H1 (cell line): ENCODE measurements around the gene XPNPEP2. TPM values are rescaled to one million over a fixed set of nuclear protein-coding genes. Genes with fewer than 3 reads are reported as not detected.

Source experiments
- CTCF ChIA-PET: fragments of 300-600 bp; sonication (Branson Sonifier 250); formaldehyde crosslinking; loops from one replicate; lab custom pipeline; 2021; ENCODE audit not compliant: partially characterized antibody; lab: Charles Lee
- POLR2A ChIA-PET: fragments of 300-600 bp; sonication (Branson Sonifier 250); formaldehyde crosslinking; loops from one replicate; lab custom pipeline; 2021; ENCODE audit warnings: inconsistent platforms; ENCODE audit not compliant: partially characterized antibody; lab: Charles Lee
- DNase-seq, 2 experiments: peaks; one replicate each; pipeline versions ENCODE4 v3.0.0 to v3.0.0-alpha.2; 2010 to 2022; ENCODE audit warnings: low spot score in 2 of 2, low read depth in 1 of 2, mixed read lengths in 1 of 2
- FAIRE-seq: peaks from 2 replicates; lab custom pipeline; 2011; peaks lifted over from hg19 to GRCh38; lab: Jason Lieb, UNC
- H2AFZ ChIP-seq: 2 replicates; pipeline ENCODE4 v1.8.1; 2012; ENCODE audit warnings: low read length, inconsistent platforms
- H2AK5ac ChIP-seq: 2 replicates; pipeline ENCODE4 v1.6.1; 2013; ENCODE audit warnings: low read depth, low read length
- H2BK120ac ChIP-seq: replicated peaks from 2 replicates; pipeline ENCODE3; 2013; ENCODE audit warnings: low read depth, low read length, inconsistent platforms
- H2BK12ac ChIP-seq: 2 replicates; pipeline ENCODE4 v1.6.1; 2013; ENCODE audit warnings: low read depth, low read length
- H2BK15ac ChIP-seq: 2 replicates; pipeline ENCODE4 v1.6.1; 2013; ENCODE audit warnings: low read length
- H2BK20ac ChIP-seq: 2 replicates; pipeline ENCODE4 v1.6.1; 2013; ENCODE audit warnings: low read length
- H2BK5ac ChIP-seq: 2 replicates; pipeline ENCODE4 v1.6.1; 2013; ENCODE audit warnings: low read depth, low read length
- H3K14ac ChIP-seq: 2 replicates; pipeline ENCODE4 v1.6.1; 2013; ENCODE audit warnings: inconsistent platforms; ENCODE audit not compliant: insufficient read length
- H3K18ac ChIP-seq: 2 replicates; pipeline ENCODE4 v1.6.1; 2013; ENCODE audit warnings: low read length; ENCODE audit errors: extremely low read depth
- H3K23ac ChIP-seq: 2 replicates; pipeline ENCODE4 v1.6.1; 2013; ENCODE audit warnings: inconsistent platforms; ENCODE audit not compliant: insufficient read length
- H3K23me2 ChIP-seq: 2 replicates; pipeline ENCODE4 v1.6.1; 2013; ENCODE audit warnings: low read depth, low read length
- H3K27ac ChIP-seq: 2 replicates; pipeline ENCODE4 v1.6.1; 2011; ENCODE audit warnings: low read depth, low read length, inconsistent platforms
- H3K27me3 ChIP-seq, 4 experiments: replicated peaks in 1 of 4; 1 replicate in 1 of 4; 2 replicates in 3 of 4; pipeline versions ENCODE4 v1.6.1 to v1.8.1; 2011 to 2013; ENCODE audit warnings: low read length in 3 of 4, mild to moderate bottlenecking in 3 of 4, inconsistent platforms in 2 of 4, mixed read lengths in 2 of 4, moderate library complexity in 1 of 4; ENCODE audit not compliant: control insufficient read depth in 3 of 4, insufficient read depth in 3 of 4; ENCODE audit errors: extremely low read depth in 1 of 4
- H3K36me3 ChIP-seq, 4 experiments: 2 replicates each; pipeline versions ENCODE4 v1.6.1 to v1.8.1; 2011 to 2013; ENCODE audit warnings: mild to moderate bottlenecking in 4 of 4, low read length in 3 of 4, moderate library complexity in 2 of 4, control low read depth in 1 of 4, inconsistent platforms in 1 of 4; ENCODE audit not compliant: insufficient read depth in 4 of 4, control insufficient read depth in 2 of 4
- H3K4ac ChIP-seq: replicated peaks from 2 replicates; pipeline ENCODE3; 2013; ENCODE audit warnings: low read length, low read depth, mixed read lengths, inconsistent platforms; ENCODE audit not compliant: insufficient read length
- H3K4me1 ChIP-seq, 4 experiments: replicated peaks in 1 of 4; 1 replicate in 1 of 4; 2 replicates in 3 of 4; pipeline versions ENCODE4 v1.6.1 to v1.8.1; 2011 to 2013; ENCODE audit warnings: low read length in 3 of 4, inconsistent platforms in 2 of 4, mixed read lengths in 1 of 4; ENCODE audit not compliant: insufficient read depth in 4 of 4, control insufficient read depth in 3 of 4
- H3K4me2 ChIP-seq, 2 experiments: 2 replicates each; pipeline versions ENCODE4 v1.6.1 to v1.8.1; 2011 to 2013; ENCODE audit warnings: low read depth in 2 of 2, low read length in 2 of 2, control low read depth in 1 of 2, inconsistent platforms in 1 of 2, mild to moderate bottlenecking in 1 of 2; ENCODE audit not compliant: insufficient read depth in 1 of 2
- H3K4me3 ChIP-seq, 4 experiments: fragments of 200-600, 300-600 bp in 1 of 4; sonication (generic), shearing (Covaris generic), sonication (Bioruptor Twin) in 1 of 4; 2 replicates each; pipeline versions ENCODE4 v1.5.1 to v1.8.1; 2011 to 2016; ENCODE audit warnings: low read length in 4 of 4, low read depth in 3 of 4, control low read depth in 2 of 4, inconsistent platforms in 2 of 4, mild to moderate bottlenecking in 2 of 4, mixed read lengths in 1 of 4, moderate library complexity in 1 of 4; ENCODE audit not compliant: insufficient read depth in 2 of 4; ENCODE audit errors: extremely low read depth in 1 of 4
- H3K56ac ChIP-seq: replicated peaks from 2 replicates; pipeline ENCODE3; 2013; ENCODE audit warnings: low read depth, mild to moderate bottlenecking, mixed read lengths, low read length, inconsistent platforms; ENCODE audit not compliant: insufficient read length
- H3K79me1 ChIP-seq: 2 replicates; pipeline ENCODE4 v1.6.1; 2013; ENCODE audit warnings: low read depth, low read length, control low read depth
- H3K79me2 ChIP-seq, 2 experiments: 2 replicates each; pipeline versions ENCODE4 v1.6.1 to v1.8.1; 2012 to 2013; ENCODE audit warnings: low read length in 2 of 2, mild to moderate bottlenecking in 2 of 2, inconsistent platforms in 1 of 2; ENCODE audit not compliant: insufficient read depth in 2 of 2, control insufficient read depth in 1 of 2
- H3K9ac ChIP-seq, 4 experiments: replicated peaks in 1 of 4; 1 replicate in 1 of 4; 2 replicates in 3 of 4; pipeline versions ENCODE4 v1.6.1 to v1.8.1; 2011 to 2013; ENCODE audit warnings: low read depth in 3 of 4, low read length in 3 of 4, control low read depth in 2 of 4, mild to moderate bottlenecking in 2 of 4, moderate library complexity in 2 of 4, inconsistent platforms in 1 of 4; ENCODE audit errors: extremely low read depth in 1 of 4
- H3K9me3 ChIP-seq, 2 experiments: 2 replicates each; pipeline versions ENCODE4 v1.6.1 to v1.8.1; 2012 to 2013; ENCODE audit warnings: mild to moderate bottlenecking in 2 of 2, moderate library complexity in 2 of 2, control low read depth in 1 of 2, inconsistent platforms in 1 of 2, low read depth in 1 of 2, low read length in 1 of 2, mixed read lengths in 1 of 2; ENCODE audit not compliant: insufficient read depth in 2 of 2
- H4K20me1 ChIP-seq, 2 experiments: replicated peaks in 1 of 2; 2 replicates each; pipeline versions ENCODE3 to v1.8.1; 2011 to 2013; ENCODE audit warnings: inconsistent platforms in 2 of 2, low read length in 2 of 2, mild to moderate bottlenecking in 1 of 2; ENCODE audit not compliant: insufficient read depth in 2 of 2, control insufficient read depth in 1 of 2
- H4K5ac ChIP-seq: 2 replicates; pipeline ENCODE4 v1.6.1; 2013; ENCODE audit warnings: low read length, low read depth, mixed read lengths, inconsistent platforms; ENCODE audit not compliant: insufficient read length
- H4K8ac ChIP-seq: 2 replicates; pipeline ENCODE4 v1.8.0; 2013; ENCODE audit warnings: mild to moderate bottlenecking, moderate library complexity, low read length, inconsistent platforms; ENCODE audit not compliant: insufficient read depth; ENCODE audit errors: extremely low read depth
- H4K91ac ChIP-seq: replicated peaks from 2 replicates; pipeline ENCODE3; 2013; ENCODE audit warnings: low read length, mixed read lengths, inconsistent platforms; ENCODE audit not compliant: insufficient read length
- CTCF ChIP-seq, 3 experiments: IDR thresholded peaks; 1 replicate in 2 of 3; 2 replicates in 1 of 3; pipeline versions ENCODE4 v1.5.1 to v1.6.1; 2011; ENCODE audit warnings: low read length in 3 of 3, mild to moderate bottlenecking in 3 of 3, inconsistent platforms in 2 of 3, low read depth in 1 of 3, moderate library complexity in 1 of 3; ENCODE audit not compliant: insufficient read depth in 1 of 3; ENCODE audit errors: control extremely low read depth in 1 of 3
- KDM5A ChIP-seq: fragments of 200-600 bp; IDR thresholded peaks from 2 replicates; pipeline ENCODE4 v1.7.1; 2012; ENCODE audit warnings: mild to moderate bottlenecking, low read length, inconsistent platforms, mixed read lengths
- MAFK ChIP-seq: IDR thresholded peaks from 2 replicates; pipeline ENCODE4 v1.6.1; 2012; ENCODE audit warnings: low read depth, mild to moderate bottlenecking, improper control_type of control experiment, low read length
- RAD21 ChIP-seq, 2 experiments: IDR thresholded peaks in 1 of 2; conservative IDR thresholded peaks in 1 of 2; 2 replicates each; pipeline ENCODE4 v1.6.1; 2011; ENCODE audit warnings: low read depth in 2 of 2, low read length in 2 of 2, improper control_type of control experiment in 1 of 2, inconsistent platforms in 1 of 2, mild to moderate bottlenecking in 1 of 2, moderate library complexity in 1 of 2
- SIRT6 ChIP-seq: IDR thresholded peaks from one replicate; pipeline ENCODE4 v1.7.1; 2012; ENCODE audit warnings: low read length, inconsistent platforms
- TCF12 ChIP-seq: IDR thresholded peaks from 2 replicates; pipeline ENCODE4 v1.6.1; 2011; ENCODE audit warnings: low read depth, mild to moderate bottlenecking, low read length
- TEAD4 ChIP-seq: IDR thresholded peaks from 2 replicates; pipeline ENCODE4 v1.6.1; 2012; ENCODE audit warnings: low read depth, low read length, inconsistent platforms, mixed read lengths
- WGBS, 2 experiments: shearing (Covaris generic) in 1 of 2; methylation state at CpG; one replicate each; pipeline versions ENCODE4 v1.1.6 to v1.1.7; 2013 to 2015; ENCODE audit warnings: low lambda C conversion rate in 2 of 2, mixed read lengths in 2 of 2, inconsistent platforms in 1 of 2, low coverage in 1 of 2, missing lambda C conversion rate in 1 of 2; ENCODE audit not compliant: insufficient replicate concordance in 2 of 2, insufficient coverage in 1 of 2, insufficient read length in 1 of 2; ENCODE audit errors: extremely low coverage in 1 of 2, missing lambda C conversion rate in 1 of 2; 5-methylcytosine and 5-hydroxymethylcytosine counted together
- polyA plus RNA-seq, 7 experiments: library from polyadenylated mRNA; depleted of rRNA in 3 of 7; stranded (reverse) in 5 of 7; unstranded in 2 of 7; fragments of >200 nt in 5 of 7; fragments of 200-250 nt in 2 of 7; gene quantifications; 1 replicate in 5 of 7; 2 replicates in 1 of 7; 4 replicates in 1 of 7; pipeline versions ENCODE4 v1.2.1 to v1.2.3, GENCODE V29; 2011 to 2013; ENCODE audit warnings: missing spikeins in 2 of 7, mixed read lengths in 2 of 7
- total RNA-seq: library from RNA; stranded (reverse); fragmentation: NEBNext Ultra II Directional; extraction: Animal tissue kit (Norgen Biotek cat#: 25700); gene quantifications from 2 replicates; pipeline ENCODE4 v1.2.1, GENCODE V29; 2021

XPNPEP2 gene
- total and polyA plus RNA-seq, 2 of the 8 experiments (the other 6 are each of a cell fraction or from before 2014, with no cell fraction given): 0.27 TPM; not detected in 1

GRCh38 chrX:129782706-129783105, 43.9 kb downstream of the XPNPEP2 start:
- Histone ChIP-seq H2BK5ac (no peak overlapping the region), H3K9me3 (no peaks in the 10 kb centered on the region), H2AFZ (no peak overlapping the region), H3K23ac (no peak overlapping the region), H3K27me3 (no peaks in the 10 kb centered on the region), H4K8ac (no peak overlapping the region), H3K18ac (no peak overlapping the region), H2AK5ac (no peak overlapping the region), H2BK120ac (no peak overlapping the region), H3K56ac (no peak overlapping the region), H3K4me1 (no peaks in the 10 kb centered on the region), H3K36me3 (no peaks in the 10 kb centered on the region), H2BK15ac (no peak overlapping the region), H4K91ac (no peak overlapping the region)
- WGBS, 2 experiments: 96% methylated on average over 4 of the region's 4 CpGs; no CpG with 5 or more reads in 1 of the 2 experiments
- FAIRE-seq: no peak
- TF ChIP-seq RAD21 (IDR thresholded peaks at IDR 0.05 in 1 of 2, conservative IDR thresholded peaks at IDR 0.05 in 1 of 2; ENCODE audit: low read depth in 2 of 2, low read length in 2 of 2) (no peak), MAFK (no peak), TCF12 (no peak), TEAD4 (no peak), SIRT6 (no peak), KDM5A (no peak), CTCF (IDR thresholded peaks at IDR 0.05; ENCODE audit: control extremely low read depth in 1 of 3, insufficient read depth in 1 of 3, low read depth in 1 of 3, low read length in 3 of 3) (no peak)
- TF ChIP-seq, all 59 proteins: peak for 0
- no peak overlapping the region for H4K5ac ChIP-seq
- H4K20me1 ChIP-seq: no peaks in the 10 kb centered on the region
- no peaks in the 10 kb centered on the region for H3K79me2 ChIP-seq
- no peak overlapping the region for H3K4me2 ChIP-seq
- H3K23me2 ChIP-seq: no peaks in the 10 kb centered on the region
- H3K4me3 ChIP-seq: no peak overlapping the region
- no peak for DNase-seq
- POLR2A ChIA-PET: no interaction called here
- no peak overlapping the region for H3K27ac ChIP-seq
- CTCF ChIA-PET: interaction anchor here (1.1 to 2.5 kb wide), 3 partner anchors 10 to 143 kb away, joined by 4 to 6 read pairs (median 4); no protein-coding TSS in a partner anchor
- no peaks in the 10 kb centered on the region for H3K79me1 ChIP-seq
- H3K14ac ChIP-seq: no peak overlapping the region
- H3K4ac ChIP-seq: no peak overlapping the region
- H3K9ac ChIP-seq: no peak overlapping the region
- no peak overlapping the region for H2BK12ac ChIP-seq
- no peak overlapping the region for H2BK20ac ChIP-seq
